NK-92 (cell line): ENCODE results near the gene SSBP2.

Source experiments
- DNase-seq: peaks from one replicate; lab custom pipeline; 2025; ENCODE audit not compliant: unreplicated experiment; lab: John Stamatoyannopoulos, UW

The SSBP2 gene

GRCh38 chr5:81397176-81397575 is 353.7 kb downstream of the SSBP2 start:
- DNase-seq = no peak

- no peak for DNase-seq
These were observed 355.6 kb downstream of the SSBP2 start for GRCh38 chr5:81395262-81395661.

GRCh38 chr5:81393783-81394718 is 356.8 kb downstream of the SSBP2 start, which contains the start of gene ACOT12:
Gene ACOT12 (minus strand): TSS chr5:81394134. CDS start chr5:81394114, 20 bp downstream.
- DNase-seq = no peak

GRCh38 chr5:81393430-81393782 is 357.5 kb downstream of the SSBP2 start:
- DNase-seq = no peak

- DNase-seq = no peak
These were observed 361.9 kb downstream of the SSBP2 start for GRCh38 chr5:81389025-81389424.

GRCh38 chr5:81388169-81388568 is 362.7 kb downstream of the SSBP2 start:
- DNase-seq = no peak

- DNase-seq = no peak
These were observed 367.0 kb downstream of the SSBP2 start for GRCh38 chr5:81383867-81384266.

GRCh38 chr5:81371354-81371876 is 379.5 kb downstream of the SSBP2 start:
- no peak for DNase-seq

GRCh38 chr5:81370912-81371311 is 380.0 kb downstream of the SSBP2 start:
- DNase-seq = no peak

GRCh38 chr5:81365541-81365940 is 385.4 kb downstream of the SSBP2 start:
- DNase-seq = no peak

DNA sequence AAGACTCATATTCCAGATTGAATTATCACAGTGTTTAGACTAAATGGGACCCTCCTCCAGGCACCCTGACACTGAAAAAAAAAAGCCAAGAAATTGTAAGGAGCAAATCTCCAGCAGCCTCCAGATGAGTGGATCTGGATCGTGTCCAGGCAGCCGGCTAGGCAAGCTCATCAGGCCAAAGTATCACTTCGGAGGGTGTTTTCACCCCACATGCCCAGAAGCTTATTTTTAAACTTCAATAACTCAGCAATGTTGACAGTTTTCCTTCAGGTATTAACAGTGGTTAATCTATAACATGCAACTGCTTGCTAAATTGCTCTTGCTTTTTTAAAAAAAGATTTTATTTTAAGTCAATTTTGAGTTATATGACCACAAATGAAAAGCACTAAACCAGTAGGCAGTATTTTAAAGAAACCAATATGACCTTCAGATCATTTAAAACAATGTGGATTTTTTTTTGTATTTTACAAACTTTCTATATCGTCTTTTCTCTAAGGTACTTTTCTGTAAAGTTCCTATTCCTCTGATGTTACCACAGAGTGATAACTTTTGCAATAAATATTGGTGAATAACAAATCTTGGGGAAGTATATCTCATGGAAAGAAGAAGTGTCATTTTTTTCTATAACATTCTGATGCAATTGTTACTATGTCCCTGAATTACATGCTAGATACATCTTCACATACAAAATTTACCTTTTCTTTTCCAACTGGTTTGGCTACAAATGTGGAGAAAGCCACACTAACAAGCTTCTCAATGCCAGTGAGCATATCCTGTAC is 387.6 kb downstream of the SSBP2 start:
- no peak for DNase-seq
